Activated CD4-positive, alpha-beta T cell treated with anti-CD3 and anti-CD28 coated beads for 24 hours (primary cell): ENCODE measurements around the gene SAMD7.

Experiments
- DNase-seq, 2 donors: peaks; one replicate each; pipeline ENCODE4 v3.0.0-alpha.2; 2020; ENCODE audit warnings: low read depth in 2 of 2

The SAMD7 gene

DNA sequence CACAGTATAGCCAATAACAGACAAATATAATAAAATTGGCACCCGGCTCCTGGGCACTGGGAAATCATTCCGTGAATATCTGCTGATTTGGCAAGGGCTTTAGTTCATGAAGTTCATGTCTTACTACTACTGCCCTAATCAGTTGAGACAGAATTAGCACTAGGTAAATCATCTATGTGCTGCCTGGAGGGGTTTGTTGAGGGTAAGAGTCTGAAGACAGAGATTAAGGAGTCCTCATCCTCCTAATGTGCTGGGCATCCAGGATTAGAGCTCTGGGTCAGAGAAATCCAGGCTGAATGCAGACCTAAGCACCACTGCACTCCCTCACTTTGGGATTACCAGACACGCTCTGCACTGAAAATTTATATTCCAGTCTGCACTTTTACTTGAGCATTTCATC is 2.0 kb downstream of the SAMD7 start:
- no peak for DNase-seq

DNA sequence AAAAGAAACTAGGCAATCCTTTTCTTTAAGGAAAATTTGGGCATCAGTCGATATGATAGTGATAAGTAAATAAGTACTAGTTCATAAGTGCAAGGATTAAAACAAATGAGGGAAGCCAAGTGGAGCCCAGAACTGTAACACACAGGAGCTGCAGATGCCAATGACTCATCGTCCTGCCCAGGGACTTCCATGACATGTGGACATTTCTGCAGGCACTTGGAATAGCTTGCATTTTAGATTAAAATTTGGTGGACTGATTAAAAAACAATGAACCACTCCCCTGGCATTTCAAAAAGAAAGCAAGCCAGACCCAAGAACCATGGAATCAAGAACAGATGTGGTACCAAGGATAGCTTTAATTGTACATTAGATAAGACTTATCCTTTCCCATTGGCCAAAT is 2.9 kb downstream of the SAMD7 start:
- DNase-seq = no peak

DNA sequence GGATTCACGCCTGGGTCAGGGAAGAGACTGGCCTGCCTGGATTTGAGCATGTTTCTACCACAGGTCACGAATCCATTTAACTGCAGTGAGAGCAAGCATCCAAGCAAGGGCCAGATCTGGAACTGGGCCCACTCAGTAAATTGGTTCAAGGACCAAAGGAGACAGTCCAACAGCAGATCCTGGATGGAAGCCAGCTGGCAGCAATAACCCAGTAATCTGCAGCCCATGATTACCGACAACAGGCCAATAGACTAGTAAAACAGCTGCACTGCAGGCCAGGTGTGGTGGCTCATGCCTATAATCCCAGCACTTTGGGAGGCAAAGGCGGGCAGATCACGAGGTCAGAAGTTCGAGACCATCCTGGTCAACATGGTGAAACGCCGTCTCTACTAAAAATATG is 11.8 kb downstream of the SAMD7 start:
- no peak for DNase-seq

DNA sequence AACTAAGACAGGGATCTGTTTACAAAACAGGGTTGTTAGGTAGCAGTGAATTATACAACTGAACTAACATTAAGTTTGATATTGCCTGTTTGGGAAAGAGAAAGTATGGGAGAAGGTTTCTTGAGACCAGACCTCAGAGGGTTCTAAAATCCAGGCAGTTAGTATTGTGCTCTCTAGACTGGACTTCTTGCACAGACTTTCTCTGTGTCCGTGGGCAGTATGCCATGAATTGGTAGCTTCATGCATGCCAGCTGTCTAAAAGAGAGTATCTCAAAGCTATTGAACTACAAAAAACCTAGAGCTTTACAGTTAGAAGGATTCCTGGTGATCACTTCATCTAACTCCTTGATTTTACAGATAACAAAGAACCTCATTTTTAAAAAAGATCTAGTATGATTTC is 12.5 kb downstream of the SAMD7 start:
- DNase-seq = no peak

DNA sequence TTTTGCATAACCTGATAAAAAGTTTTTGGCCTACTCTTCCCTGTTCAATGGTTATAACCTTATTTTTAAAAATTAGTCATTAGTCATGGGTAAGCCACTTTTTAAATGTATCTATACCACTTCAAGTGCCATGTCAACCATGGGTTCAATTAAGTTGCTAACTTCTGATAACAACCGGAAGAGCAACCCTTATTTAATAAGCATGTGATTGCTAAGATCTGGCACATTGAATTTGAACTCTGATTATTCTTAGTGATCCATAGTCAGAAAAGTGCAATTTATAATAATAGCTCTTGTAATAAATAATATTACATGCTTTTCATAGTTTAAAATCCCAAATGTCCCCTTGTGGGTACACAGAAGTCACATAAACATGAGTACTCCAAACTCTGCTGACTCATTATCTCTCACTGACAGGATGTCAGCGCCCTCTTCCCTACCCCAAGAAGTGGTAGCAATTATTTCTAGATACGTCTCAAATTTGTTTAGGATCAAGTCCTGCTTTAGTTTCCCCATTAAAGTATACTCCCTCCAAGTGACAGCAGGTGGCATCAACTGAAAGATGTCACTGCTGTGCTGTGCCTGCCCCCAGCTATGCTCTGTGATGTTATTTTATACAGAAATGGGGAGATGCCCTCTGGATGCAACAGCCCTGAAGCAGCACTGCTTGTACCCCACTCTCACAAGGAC is 18.6 kb downstream of the SAMD7 start:
- DNase-seq = no peak

DNA sequence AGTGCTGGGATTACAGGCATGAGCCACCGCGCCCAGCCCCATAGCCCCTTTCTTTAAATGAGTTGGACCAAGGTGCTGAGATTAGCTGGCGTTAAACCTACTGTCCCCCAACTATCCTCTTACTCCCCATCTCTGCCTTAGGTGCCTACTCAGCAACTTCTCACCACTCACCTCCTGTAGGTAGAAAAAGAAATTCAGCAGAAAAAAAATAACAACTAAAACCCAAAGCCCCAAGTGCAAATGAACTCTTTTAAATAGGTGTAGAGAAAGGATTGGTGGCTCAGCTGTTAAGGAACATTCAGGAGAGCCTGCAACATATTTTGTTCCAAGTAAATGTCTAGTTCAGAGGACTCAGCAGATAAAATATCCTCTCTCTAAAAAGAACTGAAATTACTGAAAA is 19.5 kb downstream of the SAMD7 start:
- DNase-seq = no peak

DNA sequence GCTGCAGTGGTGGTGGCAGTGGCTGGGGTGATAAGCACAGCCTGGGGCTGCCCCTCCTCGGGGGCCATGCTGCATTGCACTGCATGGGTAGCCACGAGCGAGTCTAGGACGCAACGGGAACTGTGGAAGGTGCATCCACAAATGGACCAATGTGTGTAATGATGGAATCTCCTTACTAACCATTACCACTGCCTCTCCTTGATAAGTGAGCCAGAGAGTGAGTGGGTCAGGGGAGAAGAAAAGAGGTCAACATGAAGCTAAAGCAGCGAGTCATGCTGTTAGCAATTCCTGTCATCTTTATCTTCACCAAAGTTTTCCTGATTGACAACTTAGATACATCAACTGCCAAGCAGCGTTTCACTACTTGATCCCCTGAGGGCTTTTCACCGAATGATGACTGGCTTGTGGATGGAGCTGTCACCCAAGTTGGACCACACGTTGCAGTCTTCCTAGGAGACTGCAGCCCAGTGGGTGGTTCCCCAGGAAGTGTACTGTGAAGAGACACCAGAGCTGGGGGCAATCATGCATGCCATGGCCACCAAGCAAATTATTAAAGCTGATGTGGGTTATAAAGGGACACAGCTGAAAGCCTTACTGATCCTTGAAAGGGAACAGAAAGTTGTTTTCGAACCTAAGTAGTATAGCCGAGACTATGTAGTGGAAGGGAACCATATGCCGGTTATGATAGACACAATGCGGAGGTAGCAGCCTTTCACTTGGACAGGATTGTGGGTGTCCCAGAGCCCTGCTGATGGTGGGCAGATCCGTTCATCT is 20.6 kb downstream of the SAMD7 start:
- no peak for DNase-seq

DNA sequence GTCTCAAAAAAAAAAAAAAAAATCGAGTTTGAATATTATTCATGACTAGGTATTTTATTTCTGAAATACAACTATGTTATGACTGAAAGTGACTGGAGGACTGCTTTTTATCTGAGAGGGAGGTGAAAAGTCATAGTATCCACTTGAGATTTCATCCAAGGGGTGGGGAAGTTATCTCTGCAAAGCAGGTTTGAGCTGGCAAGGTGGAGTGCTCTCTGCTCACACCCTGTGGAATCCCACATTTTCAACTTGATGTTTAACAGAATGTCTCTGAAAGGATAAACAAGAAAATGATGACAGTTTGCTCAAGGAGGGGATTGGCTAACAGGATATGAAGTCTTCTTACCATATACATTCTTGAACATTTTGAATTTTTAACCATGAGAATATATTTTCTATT is 27.9 kb downstream of the SAMD7 start:
- no peak for DNase-seq

DNA sequence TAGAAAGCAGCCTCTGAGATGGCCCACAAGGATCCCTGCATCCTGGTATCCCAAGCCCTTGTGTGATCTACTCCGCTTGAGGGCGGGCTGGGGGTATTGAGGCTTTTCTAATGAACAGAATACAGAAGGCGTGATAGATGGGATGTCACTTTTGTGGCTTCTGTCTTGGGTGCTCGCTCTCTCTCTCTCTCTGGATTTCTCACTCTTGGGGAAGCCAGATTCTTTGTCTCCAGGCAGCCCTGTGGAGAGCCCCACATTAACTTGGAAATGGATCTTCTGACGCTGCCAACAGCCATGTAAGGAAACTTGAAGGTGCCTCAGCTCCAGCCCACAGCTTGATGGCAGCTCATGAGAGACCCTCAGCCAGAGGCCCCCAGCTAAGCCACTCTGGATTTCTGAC is 28.4 kb downstream of the SAMD7 start:
- DNase-seq = no peak

DNA sequence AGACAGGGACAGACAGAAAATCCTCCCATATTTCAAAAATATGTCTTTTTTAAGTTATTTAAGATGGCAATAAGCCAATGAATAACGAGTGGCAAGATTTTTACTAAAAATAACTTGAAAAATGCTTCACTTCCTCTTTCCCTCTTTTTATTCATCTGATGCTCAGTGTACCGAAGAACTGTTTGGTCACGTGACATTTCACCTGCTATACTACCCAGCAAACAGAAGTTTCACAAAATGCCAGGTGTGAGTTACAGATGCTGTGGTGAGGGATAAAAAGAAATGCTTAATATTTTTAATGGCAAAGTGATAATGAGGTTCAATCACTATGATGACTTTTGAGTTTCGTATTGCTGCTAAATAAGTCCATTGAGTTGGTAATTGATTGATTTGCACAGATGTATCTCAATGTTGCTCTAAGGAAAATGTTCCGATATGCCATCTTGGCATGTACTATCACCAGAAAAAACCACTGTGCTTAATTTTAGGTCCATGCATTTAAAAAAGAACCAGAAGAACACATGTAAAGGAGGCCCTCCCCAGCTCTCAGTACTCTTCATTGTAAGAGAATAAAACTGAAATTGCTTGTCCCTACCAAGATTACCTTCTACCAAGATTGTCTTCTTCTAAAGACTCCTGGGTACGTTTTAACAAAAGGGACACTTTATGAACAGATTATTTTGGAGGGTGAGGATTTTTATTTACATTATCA is 29.3 kb downstream of the SAMD7 start:
- no peak for DNase-seq

DNA sequence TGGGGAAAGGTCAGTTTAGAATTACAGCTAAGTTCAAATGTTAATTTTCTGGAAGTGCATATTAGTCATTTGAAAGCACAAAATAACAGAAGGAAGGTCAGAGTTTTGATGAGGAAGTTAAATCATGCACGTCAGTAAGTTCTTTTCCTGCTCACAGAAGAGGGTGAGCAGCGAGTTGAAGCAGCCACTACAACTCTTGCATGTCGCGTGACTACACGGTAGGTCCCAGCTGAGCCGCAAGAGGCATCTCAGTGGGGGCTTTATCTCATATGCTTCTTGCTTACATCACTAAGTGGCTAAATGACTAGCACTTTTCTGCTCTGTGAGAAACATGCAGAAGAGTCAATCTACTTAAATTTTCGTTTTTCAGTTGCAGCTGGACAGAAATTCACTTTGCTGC is 33.9 kb downstream of the SAMD7 start:
- peak in 1 of 2 donors; percentile 6 for DNase-seq

DNA sequence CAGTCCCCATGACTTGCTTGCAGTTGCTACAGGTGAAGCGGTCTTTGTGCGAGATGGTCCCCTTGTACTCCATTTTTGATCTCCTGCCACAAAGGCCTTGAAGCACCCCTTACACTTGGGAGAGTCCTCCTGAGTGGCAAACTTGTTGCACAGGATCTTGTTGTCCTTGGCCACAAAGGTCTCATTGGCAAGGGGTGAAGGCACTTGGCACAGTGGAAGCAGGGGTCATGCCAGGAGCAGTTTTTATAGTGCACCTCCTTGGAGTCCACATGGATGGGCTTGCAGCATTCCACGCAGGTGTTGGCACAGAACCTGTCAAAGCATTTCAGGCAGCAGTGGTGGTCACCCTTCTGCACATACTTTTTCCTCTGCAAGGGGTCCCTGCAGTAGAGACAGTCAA is 35.0 kb downstream of the SAMD7 start:
- no peak for DNase-seq

DNA sequence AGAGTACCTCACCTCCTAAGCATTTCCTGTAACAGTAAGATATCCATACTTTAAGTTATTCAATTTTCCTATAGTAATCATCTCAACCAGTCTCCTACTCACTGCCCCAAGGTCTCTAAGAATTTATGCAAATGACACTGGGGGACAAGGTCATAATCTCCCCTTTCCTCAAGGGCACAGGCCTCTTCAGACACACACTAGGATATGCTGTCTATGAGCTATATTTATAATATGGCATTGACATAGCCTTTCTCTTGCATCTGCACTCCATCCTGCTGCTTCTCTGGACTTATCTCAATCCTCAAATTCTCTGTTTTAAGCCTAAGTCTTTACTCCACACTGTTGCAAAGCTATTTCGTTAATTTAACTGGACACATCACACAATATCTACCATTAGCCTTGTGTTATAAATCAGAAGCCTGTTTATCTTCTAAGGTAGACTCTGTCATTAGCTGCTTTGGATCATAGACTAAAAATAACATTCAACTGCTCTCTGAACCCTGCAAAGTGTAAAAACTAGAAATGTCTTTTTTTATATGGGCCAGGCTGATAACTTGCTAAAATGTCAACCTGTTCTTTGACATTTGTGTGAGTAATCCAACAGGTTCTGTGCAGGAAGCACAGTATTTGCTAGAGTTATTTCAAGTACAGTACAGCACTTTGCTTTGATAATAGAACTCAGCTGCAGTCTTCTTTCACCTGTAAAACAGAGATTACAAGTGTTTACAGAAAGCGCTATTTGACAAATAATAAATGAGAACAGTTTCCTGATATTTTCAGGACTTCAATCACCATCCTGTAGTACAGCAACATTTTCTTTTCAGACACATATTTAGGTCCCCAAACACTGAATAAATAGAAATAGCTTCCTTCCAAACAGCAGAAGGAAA is 37.4 kb downstream of the SAMD7 start:
- DNase-seq = no peak

DNA sequence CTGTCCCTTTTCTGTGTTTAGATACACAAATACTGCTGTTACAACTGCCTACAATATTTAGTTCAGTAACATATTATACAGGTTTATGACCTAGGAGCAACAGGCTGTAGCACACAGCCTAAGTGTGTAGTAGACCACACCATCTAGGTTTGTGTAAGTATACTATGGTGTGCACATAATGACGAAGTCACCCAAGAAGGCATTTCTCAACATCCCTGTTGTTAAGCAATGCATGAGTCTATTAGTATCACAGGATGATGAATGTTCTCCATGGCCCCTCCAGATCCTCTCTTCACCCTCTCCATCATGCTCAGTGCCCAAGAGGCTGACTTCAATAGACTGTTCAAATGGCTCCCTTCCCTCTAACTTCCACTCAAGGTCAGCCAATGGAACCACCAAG is 40.7 kb downstream of the SAMD7 start:
- no peak for DNase-seq

DNA sequence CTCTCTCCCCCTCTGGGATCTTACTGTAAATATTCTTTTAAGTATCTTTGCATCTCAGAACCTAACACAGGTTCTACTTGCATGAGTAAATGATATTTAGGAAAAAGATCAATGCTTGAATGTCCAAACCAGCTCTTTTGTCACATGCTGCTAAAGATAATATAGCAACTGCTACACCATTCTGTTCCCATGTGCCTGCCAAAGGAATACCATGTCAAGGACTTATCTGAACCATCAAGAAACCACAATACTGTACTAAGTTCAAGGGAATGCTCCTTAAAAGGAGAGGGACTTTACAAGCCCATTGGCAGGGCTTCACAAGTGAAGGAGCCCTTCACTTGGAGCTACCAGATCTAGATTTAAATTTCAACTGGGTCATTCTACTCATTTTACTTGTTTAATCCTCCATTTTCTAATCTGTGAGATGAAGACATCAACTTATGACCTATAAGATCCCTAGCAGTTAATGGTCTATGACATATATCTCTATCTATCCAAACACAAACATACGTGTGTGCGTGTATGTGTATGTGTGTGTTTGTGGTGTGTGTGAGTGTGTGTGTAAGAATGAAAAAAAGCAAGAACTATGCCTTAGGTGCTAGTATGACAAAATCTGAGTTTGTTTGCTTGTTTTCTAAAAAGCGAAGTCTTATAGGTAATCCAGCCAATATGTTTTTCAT is 42.2 kb downstream of the SAMD7 start:
- DNase-seq = no peak

DNA sequence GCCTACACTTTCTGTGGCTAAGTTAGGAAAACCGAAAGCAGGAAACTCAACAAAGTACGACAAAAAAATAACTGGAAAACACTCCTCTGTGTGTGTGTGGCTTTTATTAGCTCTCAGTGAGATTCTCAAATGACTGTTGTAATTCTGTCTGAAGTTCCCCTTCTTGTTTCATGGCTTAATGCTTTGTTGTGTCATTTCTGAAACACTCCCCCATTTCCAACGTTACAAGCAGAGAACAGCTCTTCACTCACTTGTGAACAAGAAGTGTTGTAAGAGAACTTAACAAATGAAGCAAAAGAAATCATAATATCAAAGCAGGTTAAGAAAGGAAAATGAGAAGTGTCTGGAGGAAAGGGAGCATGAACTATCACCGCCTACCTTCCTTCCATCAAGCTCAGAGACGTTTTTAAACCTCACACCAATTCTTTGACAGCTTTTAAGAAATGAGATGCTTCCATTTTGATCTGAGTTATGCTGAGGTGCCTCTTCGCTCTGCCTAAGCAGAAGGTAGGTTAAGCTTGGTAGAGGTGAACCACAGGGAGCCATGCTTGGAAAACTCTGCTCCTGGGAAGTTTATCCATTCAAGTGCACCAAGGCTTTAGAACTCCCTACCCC is 42.9 kb downstream of the SAMD7 start:
- DNase-seq = no peak

DNA sequence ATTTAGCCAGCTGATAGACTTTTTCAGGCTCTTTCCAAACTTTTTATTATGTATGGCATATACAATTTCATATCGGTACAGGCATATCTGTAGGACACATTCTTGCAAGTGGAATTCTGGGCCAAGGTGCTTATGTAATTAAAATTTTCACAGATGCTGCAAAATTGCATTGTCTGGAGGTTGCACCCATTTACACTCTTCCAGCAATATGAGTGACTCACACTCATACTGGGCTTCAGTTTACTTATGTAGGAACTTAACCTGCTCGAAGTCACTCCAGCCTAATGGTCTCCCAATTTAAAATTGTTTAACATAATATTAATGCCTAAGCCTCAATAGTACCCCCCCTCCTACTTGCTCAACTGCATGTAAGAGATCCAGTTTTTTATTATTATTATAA is 44.0 kb downstream of the SAMD7 start:
- DNase-seq = no peak

DNA sequence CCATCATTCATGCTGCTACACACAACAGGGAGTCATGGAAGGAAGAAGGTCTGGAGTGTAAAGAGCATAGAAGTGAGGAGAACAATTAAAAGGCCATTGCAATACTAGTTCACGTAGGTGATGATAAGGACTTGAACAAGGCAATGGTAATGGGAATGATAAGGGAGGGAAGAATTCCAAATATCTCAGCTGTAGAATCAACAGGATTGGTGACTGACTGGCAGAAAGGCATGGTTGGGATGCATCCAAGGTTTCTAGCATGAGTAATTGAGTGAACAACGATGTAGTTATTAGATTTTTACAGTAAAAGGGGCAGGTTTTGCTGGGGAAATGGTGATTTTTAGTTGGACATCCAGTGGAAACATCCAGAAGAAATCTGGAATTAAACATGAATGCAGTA is 52.8 kb downstream of the SAMD7 start:
- no peak for DNase-seq

DNA sequence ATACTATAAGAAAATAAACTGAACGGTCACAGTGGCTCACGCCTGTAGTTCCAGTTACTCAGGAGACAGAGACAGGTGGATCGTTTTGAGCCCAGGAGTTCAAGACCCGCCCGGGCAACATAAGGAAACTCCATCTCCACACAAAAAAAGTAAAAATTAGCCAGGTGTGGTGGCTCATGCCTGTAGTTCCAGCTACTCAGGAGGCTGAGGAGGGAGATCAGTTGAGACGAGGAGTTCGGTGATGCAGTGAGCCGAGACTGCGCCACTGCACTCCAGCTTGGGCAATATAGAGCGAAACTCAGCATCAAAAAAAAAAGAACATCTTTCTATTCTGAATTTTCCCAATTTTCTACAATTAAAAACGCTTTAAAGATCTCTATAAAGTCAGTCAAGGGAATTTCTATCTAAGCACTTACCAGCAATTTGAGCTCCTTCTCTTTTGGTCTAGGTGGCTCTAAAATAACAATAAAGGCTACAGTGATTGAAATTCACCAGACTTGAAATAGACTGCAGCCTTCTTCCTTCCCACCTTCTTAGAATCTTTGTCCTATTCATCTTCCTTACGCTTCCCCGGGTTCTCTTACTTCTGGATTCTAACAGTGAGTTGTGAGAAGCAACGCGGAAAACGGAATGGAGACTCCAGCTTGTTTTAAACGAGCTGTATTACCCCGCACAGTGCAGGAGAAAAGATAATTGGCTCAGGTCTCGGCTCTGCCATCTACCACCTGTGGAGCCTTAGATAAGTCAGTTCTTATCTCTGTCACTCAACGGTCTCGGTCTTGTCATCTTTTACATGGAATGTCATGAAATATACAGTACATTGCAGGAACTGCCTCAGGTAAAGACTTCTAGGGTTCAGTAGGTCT is 54.4 kb downstream of the SAMD7 start:
- peak in 1 of 2 donors; percentile 2 for DNase-seq

DNA sequence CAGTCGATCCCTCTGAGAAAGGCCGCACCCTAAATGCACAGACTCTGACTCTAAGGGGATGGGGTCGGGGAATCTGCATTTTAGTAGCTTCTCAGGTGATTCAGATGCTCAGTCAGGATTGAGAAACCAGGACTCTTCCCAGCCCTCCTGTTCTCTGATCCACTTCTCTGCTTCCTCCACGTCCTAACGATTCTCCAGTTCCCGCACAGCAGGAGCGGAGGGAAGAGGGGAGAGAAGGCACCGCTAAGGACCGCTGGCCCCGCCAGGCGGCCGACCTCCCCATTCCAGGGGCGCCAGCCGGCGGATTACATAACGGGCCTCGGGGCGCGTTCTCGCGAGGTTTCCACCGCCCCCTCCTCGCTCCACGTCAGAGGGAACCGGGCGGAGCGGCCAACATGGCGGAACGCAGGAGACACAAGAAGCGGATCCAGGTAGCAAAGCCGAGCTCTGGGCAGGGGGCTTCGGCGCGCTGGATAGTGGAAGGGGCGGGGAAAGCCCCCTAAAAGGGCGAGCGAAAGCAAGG is 55.1 kb downstream of the SAMD7 start, which contains the start of gene SEC62:
SEC62 (plus strand) TSS at position 380 of the 523 bp plus-strand sequence; CDS start at position 396, 16 bp downstream.
- peak; percentile 89 to 90 for DNase-seq
